ENCODE results near the gene EFCAB12. TPM values are rescaled to one million over a fixed set of nuclear protein-coding genes. Genes with fewer than 3 reads are reported as not detected.

Gene EFCAB12
- polyA plus RNA-seq, 1 experiment, result 0.07 TPM

GRCh38 chr3:129446926-129447325 is 18.5 kb upstream of the EFCAB12 start:
- DNase-seq (ENCODE audit: low read depth, low spot score), result no peak
- H3K27me3 ChIP-seq (ENCODE audit: control insufficient read depth, insufficient read depth, low read length), result no peaks in the 10 kb centered on the region
- ChIA-PET CTCF (no interaction called here), POLR2A (no interaction called here)
- no peak for TF ChIP-seq CTCF (IDR thresholded peaks at IDR 0.05; ENCODE audit: low read depth, low read length)
- H3K4me3 ChIP-seq (ENCODE audit: low read depth, low read length), result no peak overlapping the region
- H3K27ac ChIP-seq (ENCODE audit: low read depth, low read length), result no peak overlapping the region
- no peaks in the 10 kb centered on the region for H3K9me3 ChIP-seq (ENCODE audit: control insufficient read depth, insufficient read depth, low read length)

- Histone ChIP-seq H3K27me3 (ENCODE audit: control insufficient read depth, insufficient read depth, low read length) (no peaks in the 10 kb centered on the region), H3K9me3 (ENCODE audit: control insufficient read depth, insufficient read depth, low read length) (no peaks in the 10 kb centered on the region), H3K4me3 (ENCODE audit: low read depth, low read length) (no peak overlapping the region), H3K27ac (ENCODE audit: low read depth, low read length) (no peak overlapping the region)
- no peak for DNase-seq (ENCODE audit: low read depth, low spot score)
- ChIA-PET POLR2A (no interaction called here), CTCF (interaction anchor here (0.9 to 1.5 kb wide), 2 partner anchors 10 to 45 kb away, joined by 4 read pairs; no protein-coding TSS in a partner anchor)
- no peak for TF ChIP-seq CTCF (IDR thresholded peaks at IDR 0.05; ENCODE audit: low read depth, low read length)
Observed at GRCh38 chr3:129445471-129445870, 17.0 kb upstream of the EFCAB12 start.

GRCh38 chr3:129442947-129443346 is 14.5 kb upstream of the EFCAB12 start:
- Histone ChIP-seq H3K27me3 (ENCODE audit: control insufficient read depth, insufficient read depth, low read length) (no peaks in the 10 kb centered on the region), H3K4me3 (ENCODE audit: low read depth, low read length) (no peak overlapping the region), H3K9me3 (ENCODE audit: control insufficient read depth, insufficient read depth, low read length) (no peaks in the 10 kb centered on the region), H3K27ac (ENCODE audit: low read depth, low read length) (no peak overlapping the region)
- CTCF ChIA-PET, result interaction anchor here (0.9 kb wide), 1 partner anchor 43 kb away, joined by 3 read pairs; no protein-coding TSS in a partner anchor
- POLR2A ChIA-PET, result no interaction called here
- DNase-seq (ENCODE audit: low read depth, low spot score), result no peak
- TF ChIP-seq CTCF (IDR thresholded peaks at IDR 0.05; ENCODE audit: low read depth, low read length), result no peak

GRCh38 chr3:129442486-129442885 is 14.1 kb upstream of the EFCAB12 start:
- H3K9me3 ChIP-seq (ENCODE audit: control insufficient read depth, insufficient read depth, low read length), result no peaks in the 10 kb centered on the region
- ChIA-PET POLR2A (no interaction called here), CTCF (interaction anchor here (0.6 to 1.4 kb wide), 6 partner anchors 14 to 382 kb away, joined by 3 to 5 read pairs (median 4); no protein-coding TSS in a partner anchor)
- H3K27me3 ChIP-seq (ENCODE audit: control insufficient read depth, insufficient read depth, low read length), result no peaks in the 10 kb centered on the region
- no peak overlapping the region for H3K4me3 ChIP-seq (ENCODE audit: low read depth, low read length)
- no peak overlapping the region for H3K27ac ChIP-seq (ENCODE audit: low read depth, low read length)
- DNase-seq (ENCODE audit: low read depth, low spot score), result no peak
- TF ChIP-seq CTCF (IDR thresholded peaks at IDR 0.05; ENCODE audit: low read depth, low read length), result no peak

GRCh38 chr3:129441782-129442181 is 13.3 kb upstream of the EFCAB12 start:
- Histone ChIP-seq H3K9me3 (ENCODE audit: control insufficient read depth, insufficient read depth, low read length) (no peaks in the 10 kb centered on the region), H3K27ac (ENCODE audit: low read depth, low read length) (peak overlapping the region; percentile 22), H3K4me3 (ENCODE audit: low read depth, low read length) (peak overlapping the region; percentile 27), H3K27me3 (ENCODE audit: control insufficient read depth, insufficient read depth, low read length) (no peaks in the 10 kb centered on the region)
- CTCF ChIA-PET, result interaction anchor here (0.5 to 1.4 kb wide), 8 partner anchors 14 to 492 kb away, joined by 3 to 5 read pairs (median 4); no protein-coding TSS in a partner anchor
- DNase-seq (ENCODE audit: low read depth, low spot score), result no peak
- TF ChIP-seq CTCF (IDR thresholded peaks at IDR 0.05; ENCODE audit: low read depth, low read length), result 0 out of 2 replicates have a peak, but pooled peaks have one; percentile 7
- POLR2A ChIA-PET, result interaction anchor here (0.7 to 1.0 kb wide), 2 partner anchors 45 to 368 kb away, joined by 3 read pairs; no protein-coding TSS in a partner anchor
